Psoas muscle (tissue), 8 donors: ENCODE measurements around the gene RPL23. TPM values are rescaled to one million over a fixed set of nuclear protein-coding genes. Genes with fewer than 3 reads are reported as not detected.

ENCODE experiments used
- ATAC-seq, 4 donors: fragments of 200-7000 bp; cut with Tn5 transposase; one replicate each; pipeline ENCODE4 v1.9.1; 2020; ENCODE audit warnings: moderate library complexity in 3 of 4, mild to moderate bottlenecking in 2 of 4
- DNase-seq, 2 donors: peaks; one replicate each; pipeline ENCODE4 v3.0.0-alpha.2; 2020
- H3K27ac ChIP-seq: fragments of 200-600 bp; one replicate; pipeline ENCODE4 v1.8.0; 2022
- H3K27me3 ChIP-seq, 3 donors: fragments of 200-600 bp in 1 of 3; one replicate each; pipeline versions ENCODE4 v1.6.1 to v1.8.0; 2013 to 2022; ENCODE audit warnings: low read length in 2 of 3, mild to moderate bottlenecking in 2 of 3, moderate library complexity in 1 of 3; ENCODE audit not compliant: insufficient read depth in 3 of 3
- H3K36me3 ChIP-seq, 2 donors: fragments of 200-600 bp in 1 of 2; one replicate each; pipeline versions ENCODE4 v1.6.1 to v1.8.0; 2013 to 2022; ENCODE audit warnings: low read depth in 1 of 2, mild to moderate bottlenecking in 1 of 2, moderate library complexity in 1 of 2; ENCODE audit not compliant: insufficient read depth in 1 of 2
- H3K4me1 ChIP-seq: fragments of 200-600 bp; one replicate; pipeline ENCODE4 v1.8.0; 2022
- H3K4me3 ChIP-seq: fragments of 200-600 bp; one replicate; pipeline ENCODE4 v1.8.0; 2022; ENCODE audit warnings: mild to moderate bottlenecking
- H3K9me3 ChIP-seq: fragments of 200-600 bp; one replicate; pipeline ENCODE4 v1.8.0; 2022
- CTCF ChIP-seq: fragments of 200-600 bp; IDR thresholded peaks from one replicate; pipeline ENCODE4 v1.8.0; 2022; ENCODE audit warnings: antibody characterized with exemption
- WGBS, 3 donors: extraction: QIAGEN DNeasy Blood & Tissue Kit; methylation state at CpG; one replicate each; pipeline versions ENCODE4 v1.1.6 to v1.1.7; 2013; 5-methylcytosine and 5-hydroxymethylcytosine counted together
- intact Hi-C, 2 donors: fragments of 100-400 bp; cut with DNase I; formaldehyde crosslinking; loops; one replicate each; pipeline versions ENCODE4 v1.11.0 to v1.14.2; 2022
- polyA plus RNA-seq, 3 donors: library from polyadenylated mRNA; stranded (reverse); fragments of 200-250 nt; gene quantifications; one replicate each; pipeline ENCODE4 v1.2.3, GENCODE V29; 2013
- total RNA-seq, 4 donors: library from RNA; stranded (reverse); fragmentation: NEBNext Ultra II Directional in 2 of 4; extraction: Animal tissue kit (Norgen Biotek cat#: 25700) in 2 of 4; gene quantifications; one replicate each; pipeline versions ENCODE4 v1.2.1 to v1.2.4, GENCODE V29; 2021 to 2023
- donor health status: healthy with polysubstance abuse.
- donor health status: DM: no; HTN: no; CAD: no; lungs with moderate emphysema.
- donor health status: Bipolar disorder and iron deficiency.
- donor health status: healthy.
- donor health status: DM: yes; HTN: yes; CAD: no.
- donor health status: DM: no; HTN: no; CAD: no.
- donor health status: DM: no; HTN: no; CAD: no.
- donor health status: DM: yes; HTN: yes; CAD: no.

Gene RPL23
- total and polyA plus RNA-seq, 7 donors, result 816 to 2,332 (median 1,006) TPM

- WGBS, 3 donors, result 39 to 42% (median 41%) methylated on average over 7 of the region's 7 CpGs
- H3K27me3 ChIP-seq, result no peaks in the 10 kb centered on the region
- H3K36me3 ChIP-seq, result peaks cover 0 to 36% of the 10 kb centered on the region in 2 donors
- no peak for DNase-seq
- TF ChIP-seq CTCF, result no peak
- H3K4me3 ChIP-seq, result no peak overlapping the region
- ATAC-seq, result no peak
- H3K4me1 ChIP-seq, result peaks cover 35% of the 10 kb centered on the region
- intact Hi-C loops, result no loop called here
- no peaks in the 10 kb centered on the region for H3K9me3 ChIP-seq
- peak overlapping the region; percentile 50 for H3K27ac ChIP-seq
These were observed 40.8 kb upstream of the RPL23 start for GRCh38 chr17:38894276-38894675.

GRCh38 chr17:38893607-38894006 is 40.1 kb upstream of the RPL23 start:
- WGBS, 3 donors, result 40 to 51% (median 42%) methylated on average over 5 to 6 of the region's 6 CpGs

GRCh38 chr17:38893113-38893512 is 39.6 kb upstream of the RPL23 start:
- Histone ChIP-seq H3K4me1 (peaks cover 27% of the 10 kb centered on the region), H3K36me3 (peaks cover 0 to 39% of the 10 kb centered on the region in 2 donors)
- intact Hi-C loops, result no loop called here

More at GRCh38 chr17:38893607-38894006, 40.1 kb upstream of the RPL23 start:
- intact Hi-C loops, result no loop called here
- no peak for TF ChIP-seq CTCF
- peak in 2 of 4 donors; percentile 19 to 25 for ATAC-seq
- no peaks in the 10 kb centered on the region for H3K9me3 ChIP-seq
- no peak overlapping the region for H3K4me3 ChIP-seq
- peak overlapping the region; percentile 50 for H3K27ac ChIP-seq
- no peaks in the 10 kb centered on the region for H3K27me3 ChIP-seq
- H3K4me1 ChIP-seq, result peaks cover 32% of the 10 kb centered on the region
- DNase-seq, result peak in 1 of 2 donors; percentile 53
- peaks cover 0 to 39% of the 10 kb centered on the region in 2 donors for H3K36me3 ChIP-seq

GRCh38 chr17:38892620-38893019 is 39.1 kb upstream of the RPL23 start:
- 80 to 85% (median 83%) methylated on average over 13 of the region's 13 CpGs for WGBS, 3 donors
- H3K4me1 ChIP-seq, result peaks cover 23% of the 10 kb centered on the region

More at GRCh38 chr17:38893113-38893512, 39.6 kb upstream of the RPL23 start:
- no peak overlapping the region for H3K4me3 ChIP-seq
- WGBS, 3 donors, result 43 to 67% (median 56%) methylated on average over 4 to 5 of the region's 5 CpGs
- H3K9me3 ChIP-seq, result no peaks in the 10 kb centered on the region
- ATAC-seq (no peak), DNase-seq (no peak)
- TF ChIP-seq CTCF, result no peak
- H3K27ac ChIP-seq, result peak overlapping the region; percentile 50
- no peaks in the 10 kb centered on the region for H3K27me3 ChIP-seq

More at GRCh38 chr17:38892620-38893019, 39.1 kb upstream of the RPL23 start:
- ATAC-seq (no peak), DNase-seq (no peak)
- no peak overlapping the region for H3K27ac ChIP-seq
- no peaks in the 10 kb centered on the region for H3K9me3 ChIP-seq
- no peak for TF ChIP-seq CTCF
- no peak overlapping the region for H3K4me3 ChIP-seq
- no peaks in the 10 kb centered on the region for H3K27me3 ChIP-seq
- intact Hi-C loops, result no loop called here
- H3K36me3 ChIP-seq, result peaks cover 0 to 39% of the 10 kb centered on the region in 2 donors
